Keratinocyte (primary cell): ENCODE measurements around the gene CAPN2. TPM values are rescaled to one million over a fixed set of nuclear protein-coding genes. Genes with fewer than 3 reads are reported as not detected.
A peak's percentile ranks its signal among the peaks of the same experiment; 100 is the strongest.

Experiments
- DNase-seq: peaks from one replicate; pipeline ENCODE4 v3.0.0-alpha.2; 2011; ENCODE audit warnings: low read depth, missing footprints, low spot score
- FAIRE-seq: peaks from 2 replicates; lab custom pipeline; 2011; peaks lifted over from hg19 to GRCh38; lab: Jason Lieb, UNC
- H2AFZ ChIP-seq: 2 replicates; pipeline ENCODE4 v1.6.0; 2012; ENCODE audit warnings: low read length, control low read depth, inconsistent platforms; ENCODE audit not compliant: control insufficient read depth
- H3K27ac ChIP-seq: 2 replicates; pipeline ENCODE4 v1.5.1; 2011; ENCODE audit warnings: low read length; ENCODE audit not compliant: control insufficient read depth, insufficient read depth
- H3K27me3 ChIP-seq: 3 replicates; pipeline ENCODE4 v1.6.0; 2011; ENCODE audit warnings: low read length; ENCODE audit not compliant: control insufficient read depth, insufficient read depth; ENCODE audit errors: extremely low read depth
- H3K36me3 ChIP-seq, 2 experiments: 2 replicates in 1 of 2; 3 replicates in 1 of 2; pipeline ENCODE4 v1.5.1; 2011; ENCODE audit warnings: low read length in 2 of 2, mild to moderate bottlenecking in 1 of 2; ENCODE audit not compliant: control insufficient read depth in 2 of 2, insufficient read depth in 2 of 2; ENCODE audit errors: extremely low read depth in 1 of 2
- H3K4me1 ChIP-seq: 3 replicates; pipeline ENCODE4 v1.5.1; 2011; ENCODE audit warnings: low read length; ENCODE audit not compliant: control insufficient read depth, insufficient read depth; ENCODE audit errors: extremely low read depth
- H3K4me2 ChIP-seq: 3 replicates; pipeline ENCODE4 v1.6.0; 2011; ENCODE audit warnings: low read depth, low read length; ENCODE audit not compliant: control insufficient read depth, insufficient read depth; ENCODE audit errors: extremely low read depth
- H3K4me3 ChIP-seq, 3 experiments: fragments of 200-600 bp in 1 of 3; sonication (generic) in 1 of 3; 2 replicates in 2 of 3; 3 replicates in 1 of 3; pipeline ENCODE4 v1.5.1; 2011 to 2016; ENCODE audit warnings: low read length in 3 of 3, mild to moderate bottlenecking in 3 of 3, control low read depth in 2 of 3, inconsistent platforms in 1 of 3, low read depth in 1 of 3, mixed read lengths in 1 of 3, mixed run types in 1 of 3, moderate library complexity in 1 of 3; ENCODE audit not compliant: control insufficient read depth in 2 of 3, insufficient read depth in 2 of 3; ENCODE audit errors: extremely low read depth in 1 of 3
- H3K79me2 ChIP-seq: 2 replicates; pipeline ENCODE4 v1.6.0; 2012; ENCODE audit warnings: low read length; ENCODE audit not compliant: control insufficient read depth, insufficient read depth
- H3K9ac ChIP-seq: 3 replicates; pipeline ENCODE4 v1.6.0; 2011; ENCODE audit warnings: low read length; ENCODE audit not compliant: control insufficient read depth, insufficient read depth; ENCODE audit errors: extremely low read depth
- H3K9me1 ChIP-seq: 3 replicates; pipeline ENCODE4 v1.6.0; 2011; ENCODE audit warnings: low read length; ENCODE audit not compliant: control insufficient read depth, insufficient read depth; ENCODE audit errors: extremely low read depth
- H3K9me3 ChIP-seq: 2 replicates; pipeline ENCODE4 v1.5.1; 2012; ENCODE audit warnings: low read depth, low read length; ENCODE audit not compliant: control insufficient read depth
- H4K20me1 ChIP-seq: 3 replicates; pipeline ENCODE4 v1.6.0; 2011; ENCODE audit warnings: low read length; ENCODE audit not compliant: control insufficient read depth, insufficient read depth; ENCODE audit errors: extremely low read depth
- CTCF ChIP-seq, 3 experiments: IDR thresholded peaks in 1 of 3; conservative IDR thresholded peaks in 1 of 3; optimal IDR thresholded peaks in 1 of 3; 2 replicates in 2 of 3; 3 replicates in 1 of 3; pipeline versions ENCODE3 to v1.5.1; 2011; ENCODE audit warnings: low read length in 3 of 3, mild to moderate bottlenecking in 3 of 3, moderate library complexity in 2 of 3, control low read depth in 1 of 3, inconsistent platforms in 1 of 3; ENCODE audit not compliant: insufficient read depth in 2 of 3; ENCODE audit errors: extremely low read depth in 1 of 3
- EZH2 ChIP-seq: IDR thresholded peaks from one replicate; pipeline ENCODE4 v1.6.1; 2012; ENCODE audit warnings: inconsistent platforms, mild to moderate bottlenecking, low read length, moderate library complexity
- dilution Hi-C: fragments of 300-500 bp; cut with MboI; formaldehyde crosslinking; loops from one replicate; pipeline ENCODE4 v1.7.0; 2020; ENCODE audit warnings: low sequenced_read_pairs; ENCODE audit not compliant: extremely low pct_ligation_motif_present
- polyA plus RNA-seq, 5 experiments: library from polyadenylated mRNA; depleted of rRNA in 3 of 5; stranded (reverse) in 3 of 5; stranded (forward) in 1 of 5; unstranded in 1 of 5; fragments of >200 nt; gene quantifications; 1 replicate in 1 of 5; 2 replicates in 3 of 5; 3 replicates in 1 of 5; pipeline versions ENCODE4 v1.2.1 to v1.2.3, GENCODE V29; 2011 to 2012; ENCODE audit warnings: missing spikeins in 2 of 5, low read depth in 1 of 5, low replicate concordance in 1 of 5

Gene CAPN2
- polyA plus RNA-seq, 1 donor (not counting 4 experiments of a cell fraction or from before 2014, with no cell fraction given), result 366 TPM

- dilution Hi-C loops, result no loop called here
- peaks cover 99% of the 10 kb centered on the region for H3K79me2 ChIP-seq
- H3K9me3 ChIP-seq, result no peaks in the 10 kb centered on the region
- H3K4me1 ChIP-seq, result peaks cover 54% of the 10 kb centered on the region
- H3K4me2 ChIP-seq, result peak overlapping the region; percentile 6
- H3K9ac ChIP-seq, result no peak overlapping the region
- FAIRE-seq (no peak), DNase-seq (no peak)
- H3K27ac ChIP-seq, result peak overlapping the region; percentile 91
- H3K9me1 ChIP-seq, result peaks cover 10% of the 10 kb centered on the region
- H2AFZ ChIP-seq, result no peak overlapping the region
- no peaks in the 10 kb centered on the region for H3K27me3 ChIP-seq
- H4K20me1 ChIP-seq, result peaks cover 33% of the 10 kb centered on the region
- no peak overlapping the region for H3K4me3 ChIP-seq
- H3K36me3 ChIP-seq, result peaks cover 40 to 65% of the 10 kb centered on the region in 2 experiments
- TF ChIP-seq CTCF (optimal IDR thresholded peaks at IDR 0.05 in 1 of 3, IDR thresholded peaks at IDR 0.05 in 1 of 3, conservative IDR thresholded peaks at IDR 0.05 in 1 of 3; ENCODE audit: extremely low read depth in 1 of 3, insufficient read depth in 2 of 3, low read length in 3 of 3) (no peak), EZH2 (no peak)
These were observed 15.2 kb downstream of the CAPN2 start for GRCh38 chr1:223727541-223727940.

GRCh38 chr1:223729906-223730305, 17.6 kb downstream of the CAPN2 start:
- dilution Hi-C loops, result no loop called here
- Histone ChIP-seq H3K9ac (no peak overlapping the region), H4K20me1 (peaks cover 41% of the 10 kb centered on the region), H3K27ac (no peak overlapping the region), H3K9me1 (peaks cover 10% of the 10 kb centered on the region), H3K27me3 (no peaks in the 10 kb centered on the region), H3K36me3 (peaks cover 45 to 74% of the 10 kb centered on the region in 2 experiments), H3K4me2 (no peak overlapping the region), H3K4me1 (peaks cover 59% of the 10 kb centered on the region), H3K79me2 (peaks cover 100% of the 10 kb centered on the region), H3K4me3 (no peak overlapping the region), H3K9me3 (no peaks in the 10 kb centered on the region), H2AFZ (no peak overlapping the region)
- TF ChIP-seq EZH2, result no peak
- no peak for TF ChIP-seq CTCF (optimal IDR thresholded peaks at IDR 0.05 in 1 of 3, IDR thresholded peaks at IDR 0.05 in 1 of 3, conservative IDR thresholded peaks at IDR 0.05 in 1 of 3; ENCODE audit: extremely low read depth in 1 of 3, insufficient read depth in 2 of 3, low read length in 3 of 3)
- DNase-seq (no peak), FAIRE-seq (no peak)
